G401 (cell line): ENCODE data around the gene IL18R1. TPM values are rescaled to one million over a fixed set of nuclear protein-coding genes. Genes with fewer than 3 reads are reported as not detected.

Experiments
- DNase-seq: peaks from one replicate; pipeline ENCODE4 v3.0.0-alpha.2; 2015; ENCODE audit warnings: low spot score
- in situ Hi-C: cut with HindIII; loops from 2 replicates; pipeline ENCODE4 v1.10.0; 2016; ENCODE audit warnings: low sequenced_read_pairs, mixed read lengths
- total RNA-seq: library from RNA; depleted of rRNA; stranded (reverse); fragments of >200 nt; shearing (Covaris generic); gene quantifications from 2 replicates; pipeline ENCODE4 v1.2.3, GENCODE V29; 2014

Gene IL18R1
- total RNA-seq, 1 experiment from 2014 or later, result not detected

GRCh38 chr2:102383722-102384121 lies 28.1 kb downstream of the IL18R1 start:
- in situ Hi-C loops, result no loop called here

DNA sequence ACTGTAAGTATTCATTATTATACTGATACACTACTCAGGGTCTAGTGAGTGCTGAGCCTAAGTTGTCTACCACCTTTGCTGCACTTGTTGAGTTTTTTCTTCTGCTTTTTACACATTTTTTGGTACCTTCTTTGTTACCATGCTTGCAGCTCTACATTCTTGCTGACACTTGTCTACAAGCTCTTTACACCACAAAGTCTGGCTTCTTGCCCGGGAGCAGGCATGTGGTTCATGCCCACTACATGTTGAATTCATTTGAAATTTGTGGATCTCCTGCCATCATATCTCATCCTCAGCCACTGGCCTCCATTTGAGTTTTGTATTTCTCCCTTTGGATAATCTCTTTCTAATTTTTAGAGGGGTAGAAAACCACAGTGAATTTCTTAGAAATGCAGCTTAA lies 29.9 kb downstream of the IL18R1 start:
- no peak for DNase-seq
- in situ Hi-C loops, result no loop called here

More at GRCh38 chr2:102383722-102384121, 28.1 kb downstream of the IL18R1 start:
- DNase-seq, result no peak

GRCh38 chr2:102386004-102386403 lies 30.4 kb downstream of the IL18R1 start:
- in situ Hi-C loops, result no loop called here
- DNase-seq, result no peak

GRCh38 chr2:102386867-102387541 lies 31.4 kb downstream of the IL18R1 start:
- DNase-seq, result no peak
- in situ Hi-C loops, result no loop called here

- no peak for DNase-seq
- in situ Hi-C loops, result no loop called here
Measured at GRCh38 chr2:102387763-102388546, 32.4 kb downstream of the IL18R1 start.

DNA sequence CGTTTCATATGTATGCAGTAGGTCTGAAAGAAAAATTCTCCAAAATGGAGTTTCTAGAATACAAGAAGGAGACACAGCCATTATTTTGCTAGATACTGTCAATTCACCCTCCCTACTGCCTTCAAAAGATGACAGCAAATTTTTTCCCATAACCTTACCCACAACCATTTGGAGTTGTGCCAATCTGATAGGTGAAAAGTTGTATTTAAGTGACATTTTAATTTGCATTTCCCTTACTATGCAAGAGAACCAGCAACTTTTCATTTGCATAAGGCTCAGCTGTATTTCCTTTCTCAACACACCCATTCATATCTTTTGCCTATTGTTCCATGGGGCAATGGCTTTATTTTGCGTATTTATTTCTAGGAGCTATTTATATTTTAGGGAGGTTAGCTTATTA lies 36.0 kb downstream of the IL18R1 start:
- DNase-seq, result no peak
- in situ Hi-C loops, result no loop called here

GRCh38 chr2:102392096-102392495 lies 36.5 kb downstream of the IL18R1 start:
- no peak for DNase-seq
- in situ Hi-C loops, result no loop called here

- no peak for DNase-seq
- in situ Hi-C loops, result no loop called here
Measured at GRCh38 chr2:102392942-102393341, 37.3 kb downstream of the IL18R1 start.

- no peak for DNase-seq
- in situ Hi-C loops, result no loop called here
Measured at GRCh38 chr2:102396012-102396411, 40.4 kb downstream of the IL18R1 start.

- no peak for DNase-seq
- in situ Hi-C loops, result no loop called here
Measured at GRCh38 chr2:102397209-102397608, 41.6 kb downstream of the IL18R1 start.

- no peak for DNase-seq
- in situ Hi-C loops, result no loop called here
Measured at GRCh38 chr2:102399499-102400141, 44.0 kb downstream of the IL18R1 start.

- no peak for DNase-seq
- in situ Hi-C loops, result no loop called here
Measured at GRCh38 chr2:102401456-102401855, 45.9 kb downstream of the IL18R1 start.

- no peak for DNase-seq
- in situ Hi-C loops, result no loop called here
Measured at GRCh38 chr2:102401865-102402264, 46.3 kb downstream of the IL18R1 start.

DNA sequence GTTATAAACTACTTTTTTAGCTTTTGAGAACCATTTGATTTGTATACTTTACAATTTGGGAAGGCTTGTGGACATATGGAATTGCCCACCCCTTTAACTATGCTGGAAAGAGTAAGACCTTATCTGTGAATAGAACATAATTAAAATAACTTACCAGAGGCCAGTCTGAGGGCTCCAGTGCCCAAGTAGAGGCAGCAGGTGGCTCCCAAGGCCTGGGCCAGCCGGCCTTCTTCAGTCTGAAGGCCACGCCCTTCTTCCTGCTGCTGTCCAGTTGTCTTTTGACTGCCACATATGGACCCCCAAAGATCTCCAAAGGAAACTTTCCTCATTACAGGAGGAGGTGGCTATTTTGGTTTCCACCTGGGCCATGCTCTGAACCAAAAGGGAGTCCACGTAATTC lies 55.4 kb downstream of the IL18R1 start:
- in situ Hi-C loops, result no loop called here
- DNase-seq, result no peak

DNA sequence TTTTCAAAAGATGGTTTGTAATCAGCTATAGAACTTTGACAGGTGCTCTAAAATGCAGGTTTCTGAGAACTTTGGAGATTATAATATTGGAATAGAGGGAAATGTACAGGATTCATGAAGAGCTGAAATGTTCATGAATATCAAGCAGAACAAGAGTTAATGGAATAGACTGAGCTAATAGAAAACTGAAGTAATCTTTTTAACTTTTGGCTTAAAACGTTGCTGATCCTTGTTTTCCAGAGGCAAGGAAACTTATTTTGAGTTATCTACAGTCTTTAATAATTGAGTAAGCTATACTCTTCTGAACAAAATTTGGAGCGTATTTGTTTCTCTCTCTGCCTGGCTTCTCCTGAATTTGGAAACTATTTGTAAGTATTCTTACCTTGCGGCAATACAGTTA lies 56.6 kb downstream of the IL18R1 start:
- in situ Hi-C loops, result no loop called here
- no peak for DNase-seq

GRCh38 chr2:102417946-102418345 lies 62.4 kb downstream of the IL18R1 start:
- in situ Hi-C loops, result no loop called here
- no peak for DNase-seq

DNA sequence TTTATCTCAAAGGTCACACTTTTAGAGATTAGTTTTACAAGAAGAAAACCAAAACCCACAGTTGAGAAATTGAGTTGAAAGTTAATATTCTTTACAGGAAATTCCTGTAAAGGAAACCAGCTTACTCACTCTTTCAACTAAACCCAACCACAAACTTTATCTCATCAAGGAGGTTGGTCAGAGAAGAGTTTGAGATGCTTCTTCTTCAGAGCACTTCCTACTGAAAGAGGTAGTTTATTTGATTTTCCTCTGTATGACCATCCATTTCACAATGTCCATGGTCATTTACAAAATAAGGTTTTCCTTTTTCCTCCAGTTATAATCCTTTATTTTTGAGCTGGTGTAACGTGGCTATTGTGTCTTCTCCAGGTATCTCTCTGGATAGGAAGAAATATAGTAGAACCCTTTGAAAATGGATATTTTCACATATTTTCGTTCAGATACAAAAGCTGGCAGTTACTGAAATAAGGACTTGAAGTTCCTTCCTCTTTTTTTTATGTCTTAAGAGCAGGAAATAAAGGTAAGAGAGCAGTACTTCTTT lies 62.9 kb downstream of the IL18R1 start:
- no peak for DNase-seq
- in situ Hi-C loops, result no loop called here

DNA sequence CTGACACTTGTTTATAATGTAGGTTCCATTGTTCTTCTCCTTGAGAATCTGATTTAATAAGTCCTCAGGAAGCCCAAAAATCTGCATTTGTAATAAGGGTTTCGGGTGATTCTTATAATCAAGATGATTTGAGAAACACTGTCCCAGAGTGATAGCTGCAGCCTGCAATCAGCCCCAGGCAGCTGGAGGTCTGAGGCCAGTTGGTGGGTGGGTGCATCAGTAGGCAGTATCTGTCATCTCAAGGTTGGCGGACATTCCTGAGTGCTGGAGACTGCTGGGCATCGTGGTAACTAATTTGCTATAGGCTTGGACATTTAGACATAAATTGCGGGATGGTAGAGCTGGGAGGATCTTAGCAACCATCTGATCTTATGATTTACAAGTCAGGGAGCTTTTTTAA lies 64.7 kb downstream of the IL18R1 start:
- in situ Hi-C loops, result no loop called here

GRCh38 chr2:102421890-102422759 lies 66.5 kb downstream of the IL18R1 start:
- in situ Hi-C loops, result no loop called here
- DNase-seq, result no peak

More for the DNA sequence above, 64.7 kb downstream of the IL18R1 start:
- no peak for DNase-seq
